ENCODE measurements around the gene GPC4.

GRCh38 chrX:133285341-133285740 is 129.9 kb downstream of the GPC4 start:
- TF ChIP-seq EZH2 (IDR thresholded peaks at IDR 0.05; ENCODE audit: borderline replicate concordance, insufficient read depth, low read length, poor library complexity, severe bottlenecking) (no peak), POLR2AphosphoS5 (IDR thresholded peaks at IDR 0.05) (no peak), CTCF (IDR thresholded peaks at IDR 0.05; ENCODE audit: poor library complexity, severe bottlenecking) (no peak), TAF1 (IDR thresholded peaks at IDR 0.05; ENCODE audit: low read depth) (no peak), EP300 (conservative IDR thresholded peaks at IDR 0.05; ENCODE audit: poor library complexity, severe bottlenecking) (no peak)
